ENCODE results near the gene RTRAF.

The RTRAF gene

DNA sequence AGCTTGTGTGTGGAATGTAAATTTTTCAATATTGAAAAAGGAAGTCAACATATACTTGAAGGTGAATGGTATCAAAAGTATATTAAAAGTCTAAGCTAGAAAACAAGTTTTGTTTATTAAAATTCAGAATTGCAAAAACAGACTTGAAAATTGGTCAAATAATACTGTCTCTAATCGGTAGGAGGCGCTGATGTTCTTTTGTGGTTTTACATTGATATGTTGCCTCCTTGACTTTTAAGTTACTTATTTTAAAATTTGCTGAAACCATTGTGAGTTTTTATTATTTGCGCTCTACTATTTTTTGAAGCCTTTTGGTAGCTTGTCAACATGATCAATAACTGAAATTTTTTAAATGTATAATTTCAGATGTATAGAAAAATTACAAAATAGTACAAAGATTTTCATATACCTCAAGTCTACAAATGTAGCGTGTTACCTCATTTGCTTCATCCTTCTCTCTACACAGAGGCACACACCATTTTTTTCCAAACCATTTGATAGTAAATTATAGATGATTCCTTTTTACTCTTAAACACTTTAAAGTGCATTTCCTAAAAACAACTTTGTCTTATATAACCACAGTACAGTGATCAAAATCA lies 6.9 kb downstream of the RTRAF start:
- DNase-seq (ENCODE audit: low read depth): no peak

DNA sequence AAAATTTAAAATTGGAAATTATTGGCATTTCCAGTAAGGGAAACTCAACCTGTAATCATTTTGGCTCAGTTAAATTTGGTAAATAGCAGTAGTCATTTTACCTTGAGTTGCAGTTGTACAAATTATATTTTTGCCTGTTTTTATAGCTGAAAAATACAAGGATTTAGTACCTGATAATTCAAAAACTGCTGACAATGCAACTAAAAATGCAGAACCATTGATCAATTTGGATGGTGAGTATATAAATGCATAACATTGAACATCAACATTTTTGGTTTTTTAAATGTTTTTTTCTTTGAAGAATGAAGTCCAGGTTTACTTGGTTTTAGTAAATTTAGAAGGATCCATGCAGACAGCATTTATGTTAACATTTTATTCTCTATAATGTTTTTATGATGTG lies 9.0 kb downstream of the RTRAF start:
- DNase-seq (ENCODE audit: low read depth): no peak

GRCh38 chr14:51999084-51999483 lies 9.7 kb downstream of the RTRAF start:
- DNase-seq (ENCODE audit: low read depth): no peak

- no peak for DNase-seq (ENCODE audit: low read depth)
Observed at GRCh38 chr14:52000019-52000582, 10.8 kb downstream of the RTRAF start.

- DNase-seq (ENCODE audit: low read depth): no peak
Observed at GRCh38 chr14:52000696-52001095, 11.3 kb downstream of the RTRAF start.

- DNase-seq (ENCODE audit: low read depth): no peak
Observed at GRCh38 chr14:52002542-52002941, 13.2 kb downstream of the RTRAF start.

GRCh38 chr14:52003324-52003723 lies 14.0 kb downstream of the RTRAF start:
- no peak for DNase-seq (ENCODE audit: low read depth)

DNA sequence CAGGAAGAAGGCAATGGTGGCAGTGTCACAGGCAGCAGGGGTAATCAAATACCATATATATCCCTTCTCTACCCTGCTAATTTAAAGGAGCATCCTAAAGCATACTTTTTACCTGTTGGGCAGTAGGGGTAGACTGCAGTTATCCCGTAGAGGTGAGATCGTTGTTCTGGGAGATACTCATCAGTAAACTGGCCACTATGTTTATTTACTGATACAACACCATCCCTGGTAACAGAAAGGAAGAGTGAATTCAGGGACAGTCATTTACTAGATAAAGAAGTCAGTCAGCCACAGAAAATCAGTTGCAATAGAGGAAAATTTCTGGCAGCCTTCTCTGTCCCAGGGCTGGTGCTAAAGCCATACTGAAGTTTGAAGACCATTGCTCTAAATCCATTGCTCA lies 16.3 kb downstream of the RTRAF start:
- no peak for DNase-seq (ENCODE audit: low read depth)

DNA sequence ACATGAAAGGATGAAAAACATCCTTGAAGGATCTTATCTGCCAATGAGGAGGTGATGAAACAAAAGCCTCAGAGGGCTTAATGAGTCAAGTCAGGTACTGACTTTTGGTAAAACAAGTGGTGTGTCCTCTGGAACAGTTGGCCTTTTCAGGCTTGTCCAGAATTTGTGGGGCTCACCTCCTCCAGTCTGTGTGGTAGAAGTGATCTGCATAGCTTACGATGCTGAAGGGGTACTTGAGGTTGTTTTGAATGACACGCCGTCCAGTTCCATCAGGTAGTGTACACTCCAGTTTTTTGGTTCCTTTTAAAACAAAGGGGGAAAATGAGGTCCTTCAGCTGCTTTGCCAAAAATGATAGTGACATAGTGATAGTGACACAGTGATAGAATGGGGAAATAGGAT lies 17.0 kb downstream of the RTRAF start:
- DNase-seq (ENCODE audit: low read depth): no peak

DNA sequence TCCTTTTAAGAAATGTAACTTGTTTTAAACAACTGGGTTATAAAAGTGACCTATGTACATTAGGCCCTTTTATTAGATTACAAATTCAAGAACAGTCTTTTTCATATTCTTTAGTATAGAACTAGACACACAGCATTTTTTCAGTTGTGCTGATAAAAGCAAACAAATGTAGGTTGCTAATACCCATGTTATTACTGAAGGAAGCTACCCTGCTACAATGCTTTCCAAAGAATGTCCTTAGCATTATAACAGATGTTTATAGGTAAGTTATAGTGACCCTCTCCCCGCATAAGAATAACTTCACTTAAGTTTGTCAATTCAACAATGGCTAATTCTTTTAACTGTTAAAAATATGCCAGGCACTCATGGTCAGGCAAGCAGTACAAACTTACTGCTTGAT lies 17.9 kb downstream of the RTRAF start:
- DNase-seq (ENCODE audit: low read depth): no peak

- DNase-seq (ENCODE audit: low read depth): no peak
Observed at GRCh38 chr14:52007637-52008036, 18.3 kb downstream of the RTRAF start.

- DNase-seq (ENCODE audit: low read depth): no peak
Observed at GRCh38 chr14:52008136-52008535, 18.8 kb downstream of the RTRAF start.

DNA sequence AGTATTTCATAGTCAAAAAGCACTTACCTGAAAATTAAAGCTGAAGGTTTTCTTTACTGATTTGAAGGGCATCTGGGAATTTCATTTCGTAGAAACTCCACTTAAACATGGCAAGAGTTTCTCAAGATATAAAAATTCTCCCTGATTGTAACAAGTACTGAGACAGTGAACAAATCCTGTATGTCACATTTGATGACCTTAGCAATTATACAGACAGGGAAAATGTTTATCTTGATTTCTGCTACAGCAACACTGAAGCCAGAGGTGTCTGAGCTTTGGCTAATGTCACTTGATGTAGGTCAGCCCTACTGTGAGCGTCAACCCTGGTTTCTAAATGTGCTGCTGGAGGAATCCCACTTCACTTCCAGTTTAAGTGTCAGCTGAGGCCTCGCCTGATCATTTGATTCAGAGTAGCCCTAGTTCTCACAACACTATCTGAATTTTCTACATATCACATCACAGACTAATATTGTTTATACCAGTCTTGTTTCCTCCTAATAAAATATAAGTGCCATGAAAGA lies 20.9 kb downstream of the RTRAF start:
- DNase-seq (ENCODE audit: low read depth): no peak

DNA sequence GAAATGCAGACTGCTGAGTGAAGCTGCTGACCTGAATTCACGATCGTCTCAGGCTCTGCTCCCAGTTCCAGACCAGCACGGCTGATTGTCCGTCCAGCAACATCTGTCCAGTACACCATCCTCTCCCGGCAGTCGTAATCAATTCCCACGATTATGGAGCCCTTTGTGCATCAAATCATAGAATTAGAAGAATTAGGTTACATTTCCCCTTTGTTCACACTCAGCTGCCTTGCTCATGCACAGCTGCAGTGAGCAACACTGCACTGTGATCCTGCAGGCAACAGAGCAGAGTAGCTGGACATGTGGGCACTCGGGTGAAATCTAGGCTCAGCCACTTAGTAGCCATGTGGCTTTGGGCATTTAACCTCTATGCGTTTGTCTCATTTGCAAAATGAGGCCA lies 22.2 kb downstream of the RTRAF start:
- DNase-seq (ENCODE audit: low read depth): no peak

GRCh38 chr14:52012635-52013034 lies 23.3 kb downstream of the RTRAF start:
- DNase-seq (ENCODE audit: low read depth): no peak

- DNase-seq (ENCODE audit: low read depth): no peak
Observed at GRCh38 chr14:52013984-52014600, 24.7 kb downstream of the RTRAF start.

GRCh38 chr14:52014601-52015267 lies 25.4 kb downstream of the RTRAF start:
- no peak for DNase-seq (ENCODE audit: low read depth)

GRCh38 chr14:52015411-52016030 lies 26.2 kb downstream of the RTRAF start:
- no peak for DNase-seq (ENCODE audit: low read depth)

DNA sequence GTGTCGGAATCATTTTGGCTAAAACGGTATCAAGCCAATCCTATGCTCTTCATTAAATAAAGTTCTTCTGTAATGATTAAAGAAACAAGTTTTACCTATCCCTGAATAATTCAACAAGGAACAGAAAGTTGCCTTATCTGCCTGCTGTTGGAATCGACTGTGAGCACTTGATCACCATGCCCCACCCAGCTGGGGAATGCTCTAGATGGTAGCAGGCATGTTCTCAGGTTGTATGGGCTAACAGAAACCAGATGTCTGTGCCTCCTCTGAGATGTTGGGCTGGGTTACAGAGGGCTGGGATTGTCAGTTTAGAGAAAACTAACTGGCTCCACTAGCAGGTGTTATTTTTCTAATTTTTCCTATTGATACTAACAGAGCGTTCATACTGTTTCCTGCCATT lies 28.9 kb downstream of the RTRAF start:
- DNase-seq (ENCODE audit: low read depth): no peak

DNA sequence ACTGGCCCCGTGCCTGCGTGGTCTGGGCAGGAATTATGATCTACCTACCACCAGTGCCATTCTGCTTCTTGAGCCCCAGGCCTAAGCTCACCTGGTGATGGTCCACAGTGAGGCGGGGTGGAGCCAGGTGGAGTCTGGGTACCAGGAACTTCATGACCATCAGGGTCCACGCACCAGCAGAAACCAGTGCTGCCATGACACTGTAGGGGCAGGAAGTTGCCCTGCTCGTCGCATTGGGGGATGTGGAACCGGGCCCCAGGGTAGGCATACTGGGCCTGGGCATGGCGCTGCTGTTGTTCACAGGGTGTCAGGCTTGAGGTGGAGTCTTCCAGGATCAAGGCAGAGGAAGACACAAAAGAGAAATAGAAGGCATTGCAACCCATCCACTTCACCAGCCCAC lies 29.6 kb downstream of the RTRAF start:
- no peak for DNase-seq (ENCODE audit: low read depth)

GRCh38 chr14:52020161-52020714 lies 30.9 kb downstream of the RTRAF start:
- DNase-seq (ENCODE audit: low read depth): no peak
